Endothelial cell (in vitro differentiated cells): ENCODE measurements around the gene SETDB1. TPM values are rescaled to one million over a fixed set of nuclear protein-coding genes. Genes with fewer than 3 reads are reported as not detected.

Experiments used
- DNase-seq: peaks from one replicate; pipeline ENCODE4 v3.0.0; 2021; ENCODE audit warnings: low spot score
- H3K27ac Mint-ChIP-seq: one replicate; pipeline ENCODE4 v1.8.0; 2021; ENCODE audit warnings: mixed read lengths, inconsistent platforms; ENCODE audit not compliant: unreplicated experiment
- H3K27me3 Mint-ChIP-seq: one replicate; pipeline ENCODE4 v1.8.0; 2021; ENCODE audit warnings: mild to moderate bottlenecking, moderate library complexity, mixed read lengths, inconsistent platforms; ENCODE audit not compliant: unreplicated experiment
- H3K36me3 Mint-ChIP-seq: one replicate; pipeline ENCODE4 v1.8.0; 2021; ENCODE audit warnings: mild to moderate bottlenecking, low read depth, mixed read lengths, inconsistent platforms; ENCODE audit not compliant: unreplicated experiment
- H3K4me1 Mint-ChIP-seq: one replicate; pipeline ENCODE4 v1.8.0; 2021; ENCODE audit warnings: mild to moderate bottlenecking, mixed read lengths, inconsistent platforms; ENCODE audit not compliant: unreplicated experiment
- H3K4me3 Mint-ChIP-seq: one replicate; pipeline ENCODE4 v1.8.0; 2021; ENCODE audit warnings: mild to moderate bottlenecking, mixed read lengths, inconsistent platforms; ENCODE audit not compliant: unreplicated experiment
- H3K9me3 Mint-ChIP-seq: one replicate; pipeline ENCODE4 v1.8.0; 2021; ENCODE audit warnings: mixed read lengths, inconsistent platforms; ENCODE audit not compliant: unreplicated experiment
- CTCF ChIP-seq: fragments of 200-600 bp; sonication (generic); IDR thresholded peaks from one replicate; pipeline ENCODE4 v1.5.0; 2021; ENCODE audit warnings: antibody characterized with exemption; ENCODE audit not compliant: unreplicated experiment
- total RNA-seq: library from RNA; stranded (reverse); fragmentation: NEBNext Ultra II Directional; extraction: Animal tissue kit (Norgen Biotek cat#: 25700); gene quantifications from one replicate; pipeline ENCODE4 v1.2.1, GENCODE V29; 2021; ENCODE audit not compliant: unreplicated experiment

Gene SETDB1
- total RNA-seq, 1 donor from 2014 or later: 50.6 TPM

GRCh38 chr1:151002611-151003010 is 76.4 kb downstream of the SETDB1 start:
- TF ChIP-seq CTCF: no peak
- Mint-ChIP-seq H3K36me3 (peaks cover 16% of the 10 kb centered on the region), H3K4me3 (peak overlapping the region; percentile 74), H3K27ac (peak overlapping the region; percentile 80), H3K9me3 (no peaks in the 10 kb centered on the region), H3K4me1 (peaks cover 44% of the 10 kb centered on the region), H3K27me3 (peaks cover 5% of the 10 kb centered on the region)
- DNase-seq: no peak

GRCh38 chr1:151003180-151003579 is 77.0 kb downstream of the SETDB1 start:
- peaks cover 49% of the 10 kb centered on the region for H3K4me1 Mint-ChIP-seq
- TF ChIP-seq CTCF: no peak
- no peak for DNase-seq
- H3K4me3 Mint-ChIP-seq: no peak overlapping the region
- no peaks in the 10 kb centered on the region for H3K9me3 Mint-ChIP-seq
- H3K36me3 Mint-ChIP-seq: peaks cover 21% of the 10 kb centered on the region
- peaks cover 9% of the 10 kb centered on the region for H3K27me3 Mint-ChIP-seq
- no peak overlapping the region for H3K27ac Mint-ChIP-seq

GRCh38 chr1:151005729-151006319 is 79.7 kb downstream of the SETDB1 start:
- H3K4me1 Mint-ChIP-seq: peaks cover 55% of the 10 kb centered on the region
- DNase-seq: no peak
- no peaks in the 10 kb centered on the region for H3K9me3 Mint-ChIP-seq

GRCh38 chr1:151006327-151007052 is 80.3 kb downstream of the SETDB1 start, which contains the start of gene MINDY1:
TSS of gene MINDY1 (minus strand) at chr1:151006902. CDS start at chr1:151002617, 4,285 bp downstream.
- peak within 1 kb of the TSS; percentile 98 for H3K27ac Mint-ChIP-seq
- no peak for TF ChIP-seq CTCF
- H3K9me3 Mint-ChIP-seq: no peaks in the 10 kb centered on the region
- H3K4me1 Mint-ChIP-seq: peaks cover 49% of the 10 kb centered on the region
- H3K4me3 Mint-ChIP-seq: peak within 1 kb of the TSS; percentile 90
- H3K36me3 Mint-ChIP-seq: peaks cover 12% of the 10 kb centered on the region
- DNase-seq: peak; percentile 57
- H3K27me3 Mint-ChIP-seq: peaks cover 9% of the 10 kb centered on the region

More at GRCh38 chr1:151005729-151006319, 79.7 kb downstream of the SETDB1 start:
- no peak for TF ChIP-seq CTCF
- peak overlapping the region; percentile 98 for H3K27ac Mint-ChIP-seq
- peaks cover 9% of the 10 kb centered on the region for H3K27me3 Mint-ChIP-seq
- peaks cover 12% of the 10 kb centered on the region for H3K36me3 Mint-ChIP-seq
- H3K4me3 Mint-ChIP-seq: peak overlapping the region; percentile 90

- H3K27me3 Mint-ChIP-seq: peaks cover 9% of the 10 kb centered on the region
- H3K36me3 Mint-ChIP-seq: peaks cover 7% of the 10 kb centered on the region
Measured at GRCh38 chr1:151007853-151008243, 81.7 kb downstream of the SETDB1 start.

More at GRCh38 chr1:151007853-151008243, 81.7 kb downstream of the SETDB1 start:
- peak overlapping the region; percentile 98 for H3K27ac Mint-ChIP-seq
- peak overlapping the region; percentile 88 for H3K4me3 Mint-ChIP-seq
- no peak for DNase-seq
- no peaks in the 10 kb centered on the region for H3K9me3 Mint-ChIP-seq
- peaks cover 39% of the 10 kb centered on the region for H3K4me1 Mint-ChIP-seq
- no peak for TF ChIP-seq CTCF
